GM23248 (cell line): ENCODE data around the gene RFPL4A.

Experiments used
- EZH2 ChIP-seq: fragments of 200-600 bp; sonication (generic); IDR thresholded peaks from 2 replicates; pipeline ENCODE4 v1.6.1; 2018; ENCODE audit warnings: antibody characterized with exemption, mild to moderate bottlenecking; ENCODE audit not compliant: insufficient read depth, poor library complexity, severe bottlenecking
- EZH2phosphoT487 ChIP-seq: fragments of 200-600 bp; sonication (generic); IDR thresholded peaks from 2 replicates; pipeline ENCODE4 v1.6.1; 2018; ENCODE audit warnings: antibody characterized with exemption, moderate library complexity, mild to moderate bottlenecking, low read depth; ENCODE audit not compliant: insufficient read depth

- TF ChIP-seq EZH2phosphoT487 = no peak
- TF ChIP-seq EZH2 = no peak
Measured at GRCh38 chr19:55738302-55738701, 20.6 kb upstream of the RFPL4A start, which contains the start of gene NLRP9.
